GM18519 (cell line): Measurements from ENCODE around the gene HMG20B.

ENCODE experiments used
- ATAC-seq: cut with Tn5 transposase; IDR thresholded peaks from one replicate; pipeline ENCODE4 v1.9.1; 2021; ENCODE audit warnings: mild to moderate bottlenecking, moderate library complexity; ENCODE audit not compliant: unreplicated experiment, low FRiP score

The HMG20B gene

GRCh38 chr19:3618144-3618810 lies 45.5 kb downstream of the HMG20B start:
- no peak for ATAC-seq

- ATAC-seq = no peak
Measured at GRCh38 chr19:3618811-3619630, 46.3 kb downstream of the HMG20B start.

GRCh38 chr19:3619631-3620012 lies 46.9 kb downstream of the HMG20B start:
- no peak for ATAC-seq

GRCh38 chr19:3620145-3620816 lies 47.5 kb downstream of the HMG20B start:
- no peak for ATAC-seq

GRCh38 chr19:3620817-3621547 lies 48.2 kb downstream of the HMG20B start:
- ATAC-seq = no peak

- no peak for ATAC-seq
Measured at GRCh38 chr19:3621689-3622088, 48.9 kb downstream of the HMG20B start.

- ATAC-seq = no peak
Measured at GRCh38 chr19:3622224-3622623, 49.5 kb downstream of the HMG20B start.

GRCh38 chr19:3623716-3624115 lies 51.0 kb downstream of the HMG20B start:
- ATAC-seq = no peak

GRCh38 chr19:3625996-3626472 lies 53.3 kb downstream of the HMG20B start:
- no peak for ATAC-seq

- ATAC-seq = peak; percentile 47
Measured at GRCh38 chr19:3626473-3627350, 54.0 kb downstream of the HMG20B start, which contains the start of gene CACTIN. TSS of gene CACTIN (minus strand) at chr19:3626790. CDS start at chr19:3626762, 28 bp downstream.

GRCh38 chr19:3627351-3627723 lies 54.6 kb downstream of the HMG20B start:
- ATAC-seq = no peak
